ENCODE measurements around the gene HPS5.
"Not testable (repeated sequence)": the region's sequence is repeated elsewhere in the genome, so short reads cannot be mapped to it uniquely, and the experiment has no call there.

Gene HPS5

GRCh38 chr11:18294862-18295261 is 27.1 kb downstream of the HPS5 start:
- Histone ChIP-seq H3K27me3 (ENCODE audit: control insufficient read depth, insufficient read depth, low read length) (no peaks in the 10 kb centered on the region), H3K4me3 (ENCODE audit: low read length) (no peak overlapping the region), H3K27ac (ENCODE audit: low read depth, low read length) (no peak overlapping the region), H3K4me1 (ENCODE audit: control insufficient read depth, insufficient read depth, low read length) (no peaks in the 10 kb centered on the region), H3K36me3 (ENCODE audit: control insufficient read depth, insufficient read depth, low read length) (peaks cover 24% of the 10 kb centered on the region), H3K9ac (ENCODE audit: low read length) (no peak overlapping the region)

DNA sequence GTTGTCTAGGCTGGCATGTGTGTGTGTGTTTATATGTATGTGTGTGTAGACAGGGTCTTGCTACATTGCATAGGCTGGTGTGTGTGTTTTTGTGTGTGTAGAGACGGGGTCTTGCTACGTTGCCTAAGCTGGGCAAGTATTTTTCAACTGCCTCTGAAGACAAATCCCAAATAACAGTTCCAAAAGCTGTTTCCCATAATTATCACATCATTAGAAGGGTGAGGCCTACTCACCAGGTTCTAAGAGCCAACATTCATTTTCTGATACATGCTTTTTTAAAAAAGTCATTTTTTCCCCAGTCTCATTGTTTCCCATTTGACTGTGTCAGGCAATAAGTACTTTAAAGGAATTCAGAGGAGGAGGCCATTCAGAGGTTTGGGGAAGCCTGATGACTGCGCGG is 33.0 kb downstream of the HPS5 start:
- no peak overlapping the region for H3K27ac ChIP-seq (ENCODE audit: low read depth, low read length)
- no peaks in the 10 kb centered on the region for H3K4me1 ChIP-seq (ENCODE audit: control insufficient read depth, insufficient read depth, low read length)
- H3K9ac ChIP-seq (ENCODE audit: low read length) = no peak overlapping the region
- H3K36me3 ChIP-seq (ENCODE audit: control insufficient read depth, insufficient read depth, low read length) = peaks cover 10% of the 10 kb centered on the region
- no peak overlapping the region for H3K4me3 ChIP-seq (ENCODE audit: low read length)
- no peaks in the 10 kb centered on the region for H3K27me3 ChIP-seq (ENCODE audit: control insufficient read depth, insufficient read depth, low read length)

GRCh38 chr11:18285841-18286240 is 36.1 kb downstream of the HPS5 start:
- peaks cover 8% of the 10 kb centered on the region for H3K36me3 ChIP-seq (ENCODE audit: control insufficient read depth, insufficient read depth, low read length)
- no peak overlapping the region for H3K27ac ChIP-seq (ENCODE audit: low read depth, low read length)
- no peak overlapping the region for H3K4me3 ChIP-seq (ENCODE audit: low read length)
- no peaks in the 10 kb centered on the region for H3K27me3 ChIP-seq (ENCODE audit: control insufficient read depth, insufficient read depth, low read length)
- H3K9ac ChIP-seq (ENCODE audit: low read length) = no peak overlapping the region
- no peaks in the 10 kb centered on the region for H3K4me1 ChIP-seq (ENCODE audit: control insufficient read depth, insufficient read depth, low read length)

DNA sequence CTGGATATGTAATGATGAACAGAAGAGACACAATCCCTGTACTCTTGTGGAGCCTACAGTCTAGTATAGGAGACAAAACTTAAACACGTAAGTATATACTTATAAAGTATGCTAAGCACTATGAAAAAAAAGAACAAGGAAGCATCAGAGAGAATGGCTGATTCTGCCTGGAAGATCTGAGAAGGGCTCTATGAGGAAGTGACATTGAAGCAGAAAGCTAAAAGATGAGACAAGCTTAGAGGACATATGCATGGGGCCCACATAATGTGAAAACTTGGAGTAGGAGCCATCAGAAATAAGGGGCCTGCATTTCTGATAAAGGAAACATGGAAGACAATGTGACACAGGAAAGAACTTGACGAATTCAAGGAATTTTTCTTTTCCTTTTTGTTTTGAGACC is 39.3 kb downstream of the HPS5 start:
- Histone ChIP-seq H3K27me3 (ENCODE audit: control insufficient read depth, insufficient read depth, low read length) (no peaks in the 10 kb centered on the region), H3K36me3 (ENCODE audit: control insufficient read depth, insufficient read depth, low read length) (peaks cover 8% of the 10 kb centered on the region), H3K9ac (ENCODE audit: low read length) (no peak overlapping the region), H3K4me3 (ENCODE audit: low read length) (no peak overlapping the region), H3K4me1 (ENCODE audit: control insufficient read depth, insufficient read depth, low read length) (no peaks in the 10 kb centered on the region), H3K27ac (ENCODE audit: low read depth, low read length) (no peak overlapping the region)

DNA sequence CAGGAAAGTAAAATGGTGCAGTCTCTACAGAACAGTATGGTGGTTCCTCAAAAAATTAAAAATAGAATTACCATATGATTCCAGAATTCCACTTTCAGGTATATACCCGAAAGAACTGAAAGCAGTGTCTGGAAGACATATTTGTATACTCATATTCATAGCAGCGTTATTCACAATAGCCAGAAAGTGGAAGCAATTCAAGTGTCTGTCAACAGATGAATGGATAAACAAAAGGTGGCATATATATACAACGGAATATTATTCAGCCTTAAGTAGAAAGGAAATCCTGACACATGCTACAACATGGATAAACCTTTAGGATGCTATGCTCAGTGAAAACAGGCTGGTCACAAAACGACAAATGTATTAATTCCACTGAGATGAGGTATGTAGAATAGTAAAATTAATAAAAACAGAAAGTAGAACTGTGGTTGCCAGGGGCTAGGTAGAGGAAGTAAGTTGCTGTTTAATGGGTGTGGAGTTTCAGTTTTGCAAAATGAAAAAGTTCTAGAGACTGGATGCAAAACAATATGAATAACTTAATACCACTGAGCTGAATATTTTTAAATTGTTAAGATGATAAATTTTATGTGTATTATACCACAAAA is 41.4 kb downstream of the HPS5 start:
- H3K36me3 ChIP-seq (ENCODE audit: control insufficient read depth, insufficient read depth, low read length) = peaks cover 5% of the 10 kb centered on the region
- no peaks in the 10 kb centered on the region for H3K27me3 ChIP-seq (ENCODE audit: control insufficient read depth, insufficient read depth, low read length)
- H3K9ac ChIP-seq (ENCODE audit: low read length) = no peak overlapping the region
- H3K4me3 ChIP-seq (ENCODE audit: low read length) = no peak overlapping the region
- no peaks in the 10 kb centered on the region for H3K4me1 ChIP-seq (ENCODE audit: control insufficient read depth, insufficient read depth, low read length)
- H3K27ac ChIP-seq (ENCODE audit: low read depth, low read length) = no peak overlapping the region

DNA sequence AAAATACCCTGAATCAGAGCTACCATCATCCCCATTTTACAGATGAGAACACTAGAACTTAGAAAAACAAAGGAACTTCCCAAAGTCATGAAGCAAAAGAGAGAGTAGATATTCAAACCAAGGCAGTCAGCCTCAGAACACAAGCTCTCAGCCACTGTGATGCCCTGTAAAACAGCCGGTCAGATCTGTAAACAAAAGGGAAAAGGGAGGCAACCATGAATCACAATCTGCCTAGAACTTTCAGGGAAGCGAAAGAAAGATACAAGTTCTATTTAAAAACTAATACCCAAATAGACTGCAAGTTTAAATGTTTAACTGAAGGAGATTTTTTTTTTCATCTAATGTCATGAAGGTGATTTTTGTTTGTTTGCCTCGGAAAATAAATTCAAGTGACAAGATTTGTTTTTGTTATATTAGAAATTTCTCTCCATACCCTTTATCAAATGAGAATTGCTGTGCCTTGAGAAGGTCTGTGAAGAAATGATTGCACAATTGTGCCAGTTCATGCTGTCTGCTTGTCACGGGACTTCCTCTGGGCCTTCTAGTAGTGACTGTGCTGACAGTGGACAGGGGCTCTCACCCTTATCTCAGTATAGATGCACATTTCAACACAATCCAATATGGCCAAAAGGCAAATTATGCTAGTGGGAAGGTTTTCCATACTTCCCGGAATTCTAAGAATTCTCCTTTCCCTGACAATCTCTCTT is 44.2 kb downstream of the HPS5 start:
- H3K4me1 ChIP-seq (ENCODE audit: control insufficient read depth, insufficient read depth, low read length) = no peaks in the 10 kb centered on the region
- peaks cover 2% of the 10 kb centered on the region for H3K36me3 ChIP-seq (ENCODE audit: control insufficient read depth, insufficient read depth, low read length)
- H3K27me3 ChIP-seq (ENCODE audit: control insufficient read depth, insufficient read depth, low read length) = no peaks in the 10 kb centered on the region
- no peak overlapping the region for H3K27ac ChIP-seq (ENCODE audit: low read depth, low read length)
- H3K4me3 ChIP-seq (ENCODE audit: low read length) = no peak overlapping the region
- no peak overlapping the region for H3K9ac ChIP-seq (ENCODE audit: low read length)

GRCh38 chr11:18271206-18271605 is 50.7 kb downstream of the HPS5 start:
- Histone ChIP-seq H3K27ac (ENCODE audit: low read depth, low read length) (no peak overlapping the region), H3K4me3 (ENCODE audit: low read length) (no peak overlapping the region), H3K9ac (ENCODE audit: low read length) (no peak overlapping the region), H3K36me3 (ENCODE audit: control insufficient read depth, insufficient read depth, low read length) (no peaks in the 10 kb centered on the region), H3K27me3 (ENCODE audit: control insufficient read depth, insufficient read depth, low read length) (no peaks in the 10 kb centered on the region), H3K4me1 (ENCODE audit: control insufficient read depth, insufficient read depth, low read length) (no peaks in the 10 kb centered on the region)

- H3K4me1 ChIP-seq (ENCODE audit: control insufficient read depth, insufficient read depth, low read length) = no peaks in the 10 kb centered on the region
- no peak overlapping the region for H3K4me3 ChIP-seq (ENCODE audit: low read length)
- H3K9ac ChIP-seq (ENCODE audit: low read length) = no peak overlapping the region
- no peaks in the 10 kb centered on the region for H3K27me3 ChIP-seq (ENCODE audit: control insufficient read depth, insufficient read depth, low read length)
- H3K36me3 ChIP-seq (ENCODE audit: control insufficient read depth, insufficient read depth, low read length) = no peaks in the 10 kb centered on the region
- H3K27ac ChIP-seq (ENCODE audit: low read depth, low read length) = no peak overlapping the region
Observed at GRCh38 chr11:18270102-18270501, 51.8 kb downstream of the HPS5 start.

DNA sequence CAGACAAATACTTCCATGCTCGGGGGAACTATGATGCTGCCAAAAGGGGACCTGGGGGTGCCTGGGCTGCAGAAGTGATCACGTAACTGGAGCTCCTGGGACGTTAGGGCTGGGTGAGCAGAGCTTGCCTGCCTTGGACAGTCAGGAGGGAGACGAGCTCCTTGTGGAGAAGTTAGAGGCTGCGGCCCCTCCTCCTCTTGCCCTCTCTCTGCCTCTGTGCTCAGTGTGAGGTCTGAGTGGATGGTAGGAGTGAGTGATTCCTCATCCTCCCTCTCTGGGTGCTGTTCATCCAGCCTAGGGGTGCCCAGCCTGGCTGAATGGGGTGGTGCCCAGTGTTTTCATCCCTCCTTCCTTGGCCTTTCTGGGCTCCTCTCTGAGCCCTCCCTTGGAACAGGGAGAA is 52.7 kb downstream of the HPS5 start:
- not testable (repeated sequence) for H3K4me1 ChIP-seq (ENCODE audit: control insufficient read depth, insufficient read depth, low read length); H3K9ac ChIP-seq (ENCODE audit: low read length); H3K36me3 ChIP-seq (ENCODE audit: control insufficient read depth, insufficient read depth, low read length); H3K4me3 ChIP-seq (ENCODE audit: low read length); H3K27ac ChIP-seq (ENCODE audit: low read depth, low read length); H3K27me3 ChIP-seq (ENCODE audit: control insufficient read depth, insufficient read depth, low read length)

GRCh38 chr11:18267335-18268133 is 54.4 kb downstream of the HPS5 start:
- H3K4me1 ChIP-seq (ENCODE audit: control insufficient read depth, insufficient read depth, low read length); H3K27ac ChIP-seq (ENCODE audit: low read depth, low read length): not testable (repeated sequence)

GRCh38 chr11:18265949-18266348 is 56.0 kb downstream of the HPS5 start, which contains the start of gene SAA1:
Gene SAA1 (plus strand): TSS chr11:18266264. CDS start chr11:18266888, 624 bp downstream.
- Histone ChIP-seq H3K27me3 (ENCODE audit: control insufficient read depth, insufficient read depth, low read length) (no peaks in the 10 kb centered on the region), H3K36me3 (ENCODE audit: control insufficient read depth, insufficient read depth, low read length) (no peaks in the 10 kb centered on the region), H3K9ac (ENCODE audit: low read length) (no peak within 1 kb of the TSS), H3K27ac (ENCODE audit: low read depth, low read length) (no peak within 1 kb of the TSS), H3K4me1 (ENCODE audit: control insufficient read depth, insufficient read depth, low read length) (no peaks in the 10 kb centered on the region), H3K4me3 (ENCODE audit: low read length) (no peak within 1 kb of the TSS)

More at GRCh38 chr11:18267335-18268133, 54.4 kb downstream of the HPS5 start:
- not testable (repeated sequence) for H3K4me3 ChIP-seq (ENCODE audit: low read length); H3K36me3 ChIP-seq (ENCODE audit: control insufficient read depth, insufficient read depth, low read length); H3K9ac ChIP-seq (ENCODE audit: low read length); H3K27me3 ChIP-seq (ENCODE audit: control insufficient read depth, insufficient read depth, low read length)

GRCh38 chr11:18264677-18265555 is 57.0 kb downstream of the HPS5 start:
- no peaks in the 10 kb centered on the region for H3K4me1 ChIP-seq (ENCODE audit: control insufficient read depth, insufficient read depth, low read length)
- H3K27me3 ChIP-seq (ENCODE audit: control insufficient read depth, insufficient read depth, low read length) = no peaks in the 10 kb centered on the region
- H3K36me3 ChIP-seq (ENCODE audit: control insufficient read depth, insufficient read depth, low read length) = no peaks in the 10 kb centered on the region
- H3K9ac ChIP-seq (ENCODE audit: low read length) = no peak overlapping the region
- H3K4me3 ChIP-seq (ENCODE audit: low read length) = no peak overlapping the region
- H3K27ac ChIP-seq (ENCODE audit: low read depth, low read length) = no peak overlapping the region
